HG03565 (cell line): ENCODE data around the gene DENND1A.

Source experiments
- ATAC-seq: cut with Tn5 transposase; IDR thresholded peaks from one replicate; pipeline ENCODE4 v1.9.1; 2021; ENCODE audit warnings: mild to moderate bottlenecking, moderate library complexity; ENCODE audit not compliant: unreplicated experiment

The DENND1A gene

DNA sequence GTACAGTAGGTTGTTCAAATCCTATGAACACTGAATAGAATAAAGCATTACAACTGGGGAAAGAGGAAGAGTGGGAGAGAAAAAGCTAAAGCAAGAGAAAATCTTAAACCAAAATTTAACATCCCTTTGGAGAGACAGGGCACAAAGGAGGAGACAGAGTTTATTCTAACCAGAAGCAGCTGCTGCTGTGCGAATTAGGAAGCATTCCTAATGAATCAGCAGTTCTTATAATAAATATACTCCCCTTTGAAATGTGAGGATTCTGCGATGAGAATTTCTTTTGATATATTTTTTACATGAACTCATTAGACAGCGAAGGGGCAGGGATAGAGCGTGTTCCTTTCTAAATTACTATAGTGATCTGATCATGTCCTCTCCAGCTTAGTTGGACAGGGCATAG is 233.4 kb downstream of the DENND1A start:
- no peak for ATAC-seq

DNA sequence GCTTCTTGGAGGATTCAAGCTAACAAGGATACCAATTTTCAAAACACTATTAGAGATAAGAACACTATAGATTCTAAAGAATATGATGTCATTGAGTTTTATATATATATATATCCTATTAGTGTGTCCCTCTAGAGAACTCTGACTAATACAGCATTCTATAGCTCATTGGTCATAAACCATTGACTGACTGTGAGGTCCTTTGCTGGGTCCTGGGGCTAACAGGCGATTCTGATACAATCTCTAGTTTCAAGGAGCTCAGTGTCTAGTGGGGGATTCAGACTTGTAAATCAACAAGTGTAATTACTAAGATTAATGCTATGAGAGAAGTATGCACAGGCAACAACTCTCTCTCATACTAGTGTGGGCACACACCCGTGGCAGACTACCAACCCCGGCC is 234.5 kb downstream of the DENND1A start:
- no peak for ATAC-seq

DNA sequence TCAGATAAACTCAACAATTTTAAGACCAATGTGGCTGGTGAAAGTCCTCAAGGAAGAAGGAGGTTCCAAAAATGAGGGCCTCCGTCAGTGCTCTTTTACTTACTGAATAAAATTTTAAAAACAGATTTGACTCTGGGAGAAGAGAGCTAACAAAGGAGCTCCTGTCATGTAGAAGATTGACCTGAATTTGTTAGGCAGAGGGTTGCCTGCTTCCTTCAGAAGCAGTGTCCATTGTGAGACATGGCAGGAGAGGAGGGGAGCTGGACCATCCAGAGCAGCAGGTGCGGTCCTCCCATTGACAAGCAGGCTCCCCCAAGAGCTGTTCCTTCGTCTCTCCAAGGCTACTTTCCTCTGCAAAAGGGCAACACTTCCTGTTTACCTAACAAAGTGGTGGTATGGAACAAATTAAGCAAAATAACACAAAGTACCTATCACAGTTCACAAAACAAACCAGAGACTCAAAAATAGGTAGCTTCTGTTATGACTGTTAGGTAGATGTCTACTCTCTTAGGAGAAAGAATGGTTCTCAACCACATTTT is 238.1 kb downstream of the DENND1A start:
- ATAC-seq, result no peak

DNA sequence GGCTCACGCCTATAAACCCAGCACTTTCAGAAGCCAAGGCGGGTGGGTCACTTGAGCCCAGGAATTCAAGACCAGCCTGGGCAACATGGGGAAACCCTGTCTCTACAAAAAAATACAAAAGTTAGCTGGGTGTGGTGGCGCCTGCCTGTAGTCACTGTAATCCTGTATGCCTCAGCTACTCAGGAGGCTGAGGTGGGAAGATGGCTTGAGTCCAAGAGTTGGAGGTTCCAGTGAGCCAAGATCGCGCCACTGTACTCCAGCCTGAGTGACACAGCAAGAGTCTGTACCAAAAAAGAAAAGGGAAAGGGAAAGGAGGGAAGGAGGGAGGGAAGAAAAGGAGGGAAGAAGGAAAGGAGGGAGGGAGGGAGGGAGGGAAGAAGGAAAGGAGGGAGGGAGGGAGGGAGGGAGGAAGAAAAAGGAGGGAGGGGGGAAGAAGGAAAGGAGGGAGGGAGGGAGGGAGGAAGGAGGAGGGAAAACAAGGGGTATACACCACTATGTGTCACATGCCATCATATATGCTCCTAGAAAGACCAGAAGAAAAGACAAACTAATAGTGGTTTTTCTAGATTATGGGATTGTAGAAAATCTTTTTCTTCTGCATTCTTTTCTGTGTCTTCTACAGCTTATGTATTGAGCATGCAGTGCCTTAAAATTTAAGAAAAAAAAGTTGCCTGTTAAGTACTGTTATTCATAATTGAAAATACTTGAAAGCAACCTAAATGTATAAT is 240.1 kb downstream of the DENND1A start:
- ATAC-seq, result no peak

DNA sequence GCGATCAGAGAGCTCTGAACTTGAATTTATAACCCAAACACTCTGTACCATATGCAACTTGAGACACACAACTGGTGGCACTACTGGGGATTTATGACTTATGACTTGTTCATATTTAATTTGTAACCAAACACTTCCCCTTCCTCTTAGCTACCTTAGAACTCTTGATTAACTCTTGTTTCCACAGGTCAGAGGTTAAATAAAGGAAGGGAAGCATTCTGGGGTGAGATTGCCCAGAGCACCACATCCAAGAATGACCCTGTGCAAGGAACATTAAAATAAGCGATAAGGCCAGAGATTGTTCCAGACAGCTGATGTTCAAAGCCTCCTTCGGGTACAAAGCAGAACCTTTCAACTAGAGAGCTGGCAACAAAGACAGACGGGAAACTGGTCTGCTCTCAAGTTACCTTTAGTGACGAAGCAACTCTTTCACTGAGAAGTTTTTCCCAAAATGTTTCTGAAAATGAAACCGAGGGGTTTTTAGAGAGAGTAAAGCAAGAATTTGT is 242.6 kb downstream of the DENND1A start:
- ATAC-seq, result no peak

DNA sequence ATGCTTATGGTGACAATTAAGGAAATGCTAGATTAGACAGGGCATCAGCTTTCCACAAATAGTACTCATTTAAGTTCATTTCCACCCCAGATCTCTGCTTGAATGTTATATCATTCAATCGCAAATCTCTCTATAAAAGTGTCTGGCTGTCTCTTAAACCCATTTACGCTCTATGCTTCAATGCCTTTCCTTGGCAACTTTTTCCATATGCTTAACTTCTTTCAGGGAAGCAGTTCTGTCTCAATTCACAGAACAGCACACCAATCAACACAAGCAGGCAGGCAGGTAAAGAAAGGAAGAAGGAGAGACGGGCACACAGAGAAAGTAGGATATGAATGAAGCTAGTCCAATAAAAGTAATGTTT is 243.1 kb downstream of the DENND1A start:
- ATAC-seq, result no peak

DNA sequence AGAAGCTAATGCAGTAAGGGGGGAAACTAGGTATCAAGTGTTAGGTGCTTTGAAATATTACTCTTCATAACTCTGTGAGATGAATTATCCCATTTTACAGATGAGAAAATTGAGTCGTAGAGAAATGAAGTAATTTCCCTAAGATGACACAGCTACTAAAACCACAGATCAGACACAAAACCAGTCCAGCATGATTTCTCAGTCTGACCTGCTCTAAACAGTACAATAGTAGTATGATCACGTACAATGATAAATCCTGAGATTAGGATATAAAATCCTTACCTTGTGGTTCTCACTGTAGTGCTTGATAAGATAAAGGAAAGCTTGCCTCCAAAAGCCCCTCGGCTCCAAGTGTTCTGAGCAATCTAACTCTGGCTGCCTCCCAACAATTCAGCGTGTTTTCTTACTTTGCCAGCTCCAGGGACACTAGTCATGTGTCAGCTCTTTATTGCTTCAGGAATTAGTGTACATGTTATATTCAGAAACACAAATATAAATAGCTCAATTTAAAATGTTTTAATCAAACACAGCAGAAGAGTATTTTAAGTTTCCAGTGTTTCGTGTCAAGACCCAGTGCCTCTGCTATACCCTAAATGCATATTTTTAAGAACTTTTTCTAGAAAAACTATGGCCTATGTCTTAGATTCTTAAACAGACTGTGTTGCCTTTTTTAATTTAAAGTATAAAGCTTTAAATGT is 243.6 kb downstream of the DENND1A start:
- no peak for ATAC-seq

DNA sequence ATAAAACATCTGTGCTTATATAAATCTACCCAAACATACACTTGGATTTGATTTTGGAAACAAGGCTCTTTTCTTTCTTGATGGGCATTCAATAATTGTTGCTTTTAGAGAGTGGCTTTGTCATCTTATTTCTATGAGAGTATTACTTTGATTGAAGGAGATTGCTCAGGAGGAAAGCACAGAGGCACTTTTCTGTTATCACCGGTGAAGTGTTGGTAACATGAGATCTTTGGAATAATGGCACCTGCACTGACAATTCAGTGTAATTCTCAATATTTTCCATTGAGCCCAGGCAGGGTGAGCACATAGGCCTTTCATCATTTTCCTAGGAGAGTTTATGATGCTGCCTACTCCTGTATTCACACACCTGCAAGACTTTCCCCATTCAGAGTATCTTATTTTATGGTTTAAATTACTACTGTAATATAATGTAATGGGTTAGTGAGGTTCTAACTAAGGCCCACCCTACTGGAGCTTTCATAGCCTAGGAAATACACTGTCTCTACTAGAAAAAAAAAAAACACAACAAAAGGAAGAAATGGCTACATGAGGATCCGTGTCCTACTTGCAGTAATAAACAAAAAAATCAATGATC is 244.3 kb downstream of the DENND1A start:
- no peak for ATAC-seq

DNA sequence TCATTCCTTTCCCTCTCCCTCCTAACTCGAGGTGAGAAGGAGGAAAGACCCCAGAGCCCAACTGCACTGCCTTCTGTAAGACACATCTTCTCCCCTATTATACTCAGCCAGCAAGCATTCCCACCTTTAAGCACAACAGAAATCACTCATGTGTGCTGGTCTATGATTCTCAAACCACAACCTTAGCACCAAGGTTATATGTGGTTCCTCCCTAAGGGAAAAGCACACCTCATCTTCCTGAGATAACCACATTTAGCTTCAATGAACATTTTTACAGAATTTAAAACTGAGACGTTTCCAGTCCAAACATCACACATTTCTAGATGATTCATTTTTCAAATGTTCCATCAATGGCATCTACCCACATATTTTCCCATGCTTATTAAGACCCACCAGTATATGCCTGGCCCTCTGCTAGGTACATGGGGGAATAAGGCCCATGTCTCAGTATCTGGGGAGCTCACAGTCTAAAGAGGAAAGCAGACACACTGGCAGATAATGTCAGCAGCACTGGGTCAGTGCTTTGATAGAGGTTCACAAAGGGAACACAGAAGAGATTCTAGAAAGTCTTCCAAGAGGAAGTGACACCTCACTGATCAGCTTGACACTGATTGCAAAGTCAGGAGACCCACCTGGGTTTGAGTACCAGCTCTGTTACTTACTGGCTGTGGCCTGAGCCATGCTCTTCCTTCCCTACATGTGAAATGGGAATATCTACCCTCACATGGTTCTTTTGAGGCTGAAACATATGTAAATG is 245.4 kb downstream of the DENND1A start:
- ATAC-seq, result peak; percentile 51

DNA sequence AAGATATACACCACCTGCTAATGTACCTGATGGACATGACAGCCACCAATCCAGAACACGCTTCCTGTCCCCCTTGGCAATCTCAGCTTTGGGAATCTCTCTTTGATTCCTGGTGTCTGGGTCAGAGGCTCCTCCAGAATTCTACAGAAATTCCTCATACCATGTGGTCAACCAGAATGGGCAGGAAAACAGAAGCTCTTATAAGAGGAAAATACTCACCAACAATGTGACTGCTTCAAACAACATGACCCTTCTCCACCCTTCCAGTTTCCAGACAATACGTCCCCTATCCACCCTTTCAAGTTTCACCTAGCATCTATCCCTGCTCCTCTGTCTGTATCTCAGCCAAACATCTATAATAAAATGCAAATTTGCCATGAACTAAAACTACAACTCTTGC is 247.2 kb downstream of the DENND1A start:
- ATAC-seq, result no peak

DNA sequence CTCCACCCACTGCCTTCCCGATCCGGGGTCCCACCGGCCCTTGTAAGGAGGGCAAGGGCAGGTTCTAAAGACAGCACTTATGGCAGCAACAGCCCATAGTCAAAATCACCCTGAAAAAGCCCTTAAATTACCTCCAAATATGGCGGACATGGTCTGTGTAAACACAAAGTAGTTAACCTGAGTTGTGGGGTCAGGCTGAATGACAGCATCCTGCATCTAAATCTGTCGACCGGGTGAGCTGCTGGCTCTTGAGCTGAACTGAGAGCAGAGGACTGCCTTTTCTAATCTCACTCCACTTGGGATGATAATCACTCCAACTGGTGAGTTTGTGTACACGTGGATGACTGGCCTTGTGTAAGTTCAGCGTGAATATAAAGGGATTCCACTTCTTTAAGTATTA is 249.6 kb downstream of the DENND1A start:
- ATAC-seq, result no peak

DNA sequence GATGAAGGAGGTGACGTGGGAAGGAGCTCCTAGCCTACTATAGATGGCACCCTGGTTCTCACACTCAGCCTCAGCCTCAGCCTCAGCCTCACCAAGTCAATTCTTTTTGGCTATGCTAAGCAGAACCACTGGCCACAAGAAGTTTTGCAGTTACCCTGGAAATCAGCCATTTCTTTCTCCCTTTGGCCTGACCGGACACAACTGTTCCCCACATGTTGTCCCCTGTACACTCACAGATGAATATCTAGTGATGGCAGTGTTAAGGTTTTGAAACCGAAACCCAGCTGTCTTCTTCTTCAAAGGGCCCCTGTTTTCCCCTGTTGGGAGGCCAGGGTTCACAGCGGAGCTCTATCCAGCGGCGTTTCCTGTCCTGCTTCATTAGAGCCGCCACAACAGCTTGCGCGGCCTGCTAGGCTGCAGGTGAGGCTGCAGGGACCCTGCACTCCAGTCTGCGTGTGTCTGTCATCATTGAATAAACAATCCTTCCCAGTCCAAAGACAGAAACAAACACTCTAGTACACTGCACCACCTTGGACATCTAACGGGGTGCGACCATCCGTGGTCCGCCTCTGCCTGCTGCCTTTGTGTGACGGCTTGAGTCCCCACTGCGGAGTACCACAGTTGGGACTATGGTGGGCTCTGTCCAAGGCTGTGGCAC is 250.5 kb downstream of the DENND1A start:
- ATAC-seq, result peak; percentile 90

DNA sequence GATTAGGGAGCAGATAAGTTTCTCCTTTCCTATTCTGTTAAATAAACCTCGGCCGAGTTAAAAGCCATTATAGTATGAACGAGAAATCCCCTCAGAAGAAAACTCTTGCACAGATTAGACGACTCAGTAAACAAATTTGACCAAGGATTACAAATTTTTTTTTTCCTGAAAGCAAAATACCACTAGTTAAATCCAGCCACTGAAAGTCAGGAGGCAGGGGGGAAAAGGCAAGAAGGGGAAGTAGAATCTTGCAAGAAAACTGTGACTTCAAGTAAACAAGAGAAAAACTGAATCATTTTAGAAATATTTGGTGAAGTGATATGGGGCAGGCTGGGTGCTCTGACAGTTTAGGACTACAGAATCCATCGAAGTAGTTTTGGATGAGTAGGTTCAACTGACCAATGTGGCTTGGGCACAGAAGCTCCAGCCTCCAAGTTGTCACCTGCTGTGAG is 251.0 kb downstream of the DENND1A start:
- ATAC-seq, result no peak

DNA sequence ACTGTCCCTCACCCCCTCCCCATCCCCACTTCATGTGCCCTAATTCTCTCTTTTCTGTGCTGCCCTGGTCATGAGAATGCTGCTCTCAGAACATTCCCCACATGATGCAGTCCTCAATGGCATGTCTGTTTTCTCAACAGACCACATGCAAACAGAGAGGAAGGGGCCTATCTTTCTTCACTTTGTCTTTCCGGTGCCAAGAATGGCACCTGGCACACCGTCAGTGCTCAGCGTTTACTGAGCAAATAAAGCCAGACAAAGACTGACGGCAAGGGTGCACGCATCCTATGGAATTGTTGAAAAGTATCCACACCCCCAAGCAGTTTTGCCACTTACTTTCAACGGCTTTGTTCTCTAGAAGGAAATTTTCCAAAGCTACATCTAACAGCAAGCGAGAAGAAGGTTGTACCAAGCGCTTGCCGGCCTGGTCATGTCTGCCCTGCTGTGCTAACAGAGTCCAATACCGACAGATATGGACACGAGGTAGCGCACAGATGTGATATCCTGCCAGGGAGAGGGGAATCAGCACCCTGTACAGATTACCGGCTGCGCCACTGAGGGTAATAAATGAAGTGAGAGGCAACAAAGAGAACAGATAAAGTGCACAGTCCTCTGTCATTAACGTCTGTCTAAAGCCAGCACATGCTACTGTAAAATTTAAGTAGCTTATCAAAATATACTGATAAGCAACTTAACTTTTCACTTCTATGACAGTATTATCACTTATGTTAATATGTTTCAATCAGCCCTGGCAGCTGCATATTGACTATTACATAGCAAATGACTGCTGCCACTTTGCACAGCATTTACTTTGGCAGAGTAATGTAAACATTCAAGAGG is 251.7 kb downstream of the DENND1A start:
- no peak for ATAC-seq

DNA sequence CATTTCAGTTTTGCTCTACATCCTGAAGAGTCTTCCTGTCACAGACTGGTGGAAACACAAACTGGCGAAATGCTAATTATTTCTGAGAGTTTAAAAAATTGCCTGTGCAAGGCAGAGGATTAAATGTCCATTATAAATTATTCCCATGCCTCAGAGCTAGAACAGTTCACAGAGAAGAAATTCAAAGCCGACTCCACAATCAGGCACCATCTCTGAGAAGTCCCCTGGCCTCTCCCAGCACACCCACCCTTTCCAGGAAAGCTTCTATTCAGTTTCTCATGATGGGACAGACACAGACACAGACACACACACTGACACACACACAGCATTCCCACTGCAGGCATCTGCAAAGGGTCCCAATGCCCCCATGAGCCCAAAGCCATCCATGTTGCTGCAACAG is 253.1 kb downstream of the DENND1A start:
- ATAC-seq, result no peak

DNA sequence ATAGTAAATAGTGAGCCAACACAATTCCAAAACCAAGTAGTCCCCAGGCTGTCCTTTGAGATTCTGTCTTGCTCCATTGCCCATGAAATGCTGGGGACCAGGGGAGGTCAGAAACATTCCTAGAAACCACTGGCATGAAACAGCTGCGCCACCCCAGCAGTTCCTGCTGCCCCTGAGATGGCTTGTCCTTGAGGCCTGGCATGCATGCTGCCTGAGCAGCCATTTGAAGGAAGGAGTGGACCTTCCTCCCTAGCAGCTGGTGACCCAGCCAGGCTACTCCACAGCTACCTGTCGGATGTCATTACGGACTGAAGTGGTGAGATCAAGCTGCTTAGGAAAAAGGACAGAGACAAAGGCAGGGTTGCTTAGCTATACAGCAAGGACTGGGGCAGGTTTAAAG is 260.6 kb downstream of the DENND1A start:
- ATAC-seq, result no peak

DNA sequence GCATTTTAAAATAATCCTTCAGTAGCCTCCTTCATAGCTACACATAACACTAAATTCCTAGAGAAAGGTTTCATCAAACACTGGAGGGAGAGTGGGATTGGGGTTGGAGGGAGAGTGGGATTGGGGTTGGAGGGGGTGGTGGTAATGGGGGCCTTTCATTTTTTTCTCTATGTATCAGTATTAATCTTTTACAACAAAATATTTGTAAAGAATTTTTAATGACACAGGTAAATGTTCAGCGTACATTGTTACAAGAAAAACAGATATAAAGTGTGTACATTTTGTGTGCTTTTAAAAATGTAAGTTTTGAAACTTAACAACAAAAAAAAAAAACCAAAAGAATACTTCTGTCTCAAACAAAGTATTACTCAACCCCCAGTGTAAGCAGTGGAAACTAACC is 266.4 kb downstream of the DENND1A start:
- no peak for ATAC-seq

DNA sequence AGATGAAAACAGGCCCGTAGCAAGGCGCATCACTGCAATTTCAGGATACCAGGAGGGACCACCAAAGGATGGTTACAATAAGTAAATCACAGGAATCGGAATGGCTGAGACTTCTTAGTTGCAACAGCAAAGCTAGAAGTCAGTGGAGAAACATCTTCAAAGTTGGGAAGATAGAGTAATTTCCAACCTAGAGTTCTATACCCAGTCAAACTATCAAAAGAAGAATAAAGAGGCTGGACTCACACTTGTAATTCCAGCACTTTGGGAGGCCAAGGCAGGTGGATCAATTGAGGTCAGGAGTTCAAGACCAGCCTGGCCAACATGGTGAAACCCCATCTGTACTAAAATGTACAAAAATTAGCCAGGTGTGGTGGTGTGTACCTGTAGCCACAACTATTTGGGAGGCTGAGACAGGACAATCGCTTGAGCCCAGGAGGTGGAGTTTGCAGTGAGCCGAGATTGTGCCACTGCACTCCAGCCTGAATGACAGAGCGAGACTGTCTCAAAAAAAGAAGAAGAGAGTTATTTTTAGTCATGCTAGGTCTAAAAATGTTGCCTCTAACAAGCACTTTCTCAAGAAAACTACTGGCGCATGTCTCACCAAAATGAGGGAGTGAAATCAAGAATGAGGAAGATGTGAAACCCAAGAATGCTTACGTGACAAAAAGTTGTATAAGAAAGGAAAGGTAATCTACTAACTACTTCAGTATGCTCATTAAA is 267.7 kb downstream of the DENND1A start:
- no peak for ATAC-seq
